D721Med (cell line): Measurements from ENCODE around the gene ETAA1.

Experiments
- DNase-seq: peaks from one replicate; pipeline ENCODE4 v3.0.0; 2011; ENCODE audit warnings: low spot score; ENCODE audit not compliant: insufficient read length
- FAIRE-seq: peaks from 2 replicates; lab custom pipeline; 2011; peaks lifted over from hg19 to GRCh38; lab: Jason Lieb, UNC
- CTCF ChIP-seq: IDR thresholded peaks from 2 replicates; pipeline ENCODE4 v1.5.1; 2012; ENCODE audit warnings: mild to moderate bottlenecking, control low read depth; ENCODE audit not compliant: insufficient read depth; ENCODE audit errors: missing control alignments

ETAA1 gene

DNA sequence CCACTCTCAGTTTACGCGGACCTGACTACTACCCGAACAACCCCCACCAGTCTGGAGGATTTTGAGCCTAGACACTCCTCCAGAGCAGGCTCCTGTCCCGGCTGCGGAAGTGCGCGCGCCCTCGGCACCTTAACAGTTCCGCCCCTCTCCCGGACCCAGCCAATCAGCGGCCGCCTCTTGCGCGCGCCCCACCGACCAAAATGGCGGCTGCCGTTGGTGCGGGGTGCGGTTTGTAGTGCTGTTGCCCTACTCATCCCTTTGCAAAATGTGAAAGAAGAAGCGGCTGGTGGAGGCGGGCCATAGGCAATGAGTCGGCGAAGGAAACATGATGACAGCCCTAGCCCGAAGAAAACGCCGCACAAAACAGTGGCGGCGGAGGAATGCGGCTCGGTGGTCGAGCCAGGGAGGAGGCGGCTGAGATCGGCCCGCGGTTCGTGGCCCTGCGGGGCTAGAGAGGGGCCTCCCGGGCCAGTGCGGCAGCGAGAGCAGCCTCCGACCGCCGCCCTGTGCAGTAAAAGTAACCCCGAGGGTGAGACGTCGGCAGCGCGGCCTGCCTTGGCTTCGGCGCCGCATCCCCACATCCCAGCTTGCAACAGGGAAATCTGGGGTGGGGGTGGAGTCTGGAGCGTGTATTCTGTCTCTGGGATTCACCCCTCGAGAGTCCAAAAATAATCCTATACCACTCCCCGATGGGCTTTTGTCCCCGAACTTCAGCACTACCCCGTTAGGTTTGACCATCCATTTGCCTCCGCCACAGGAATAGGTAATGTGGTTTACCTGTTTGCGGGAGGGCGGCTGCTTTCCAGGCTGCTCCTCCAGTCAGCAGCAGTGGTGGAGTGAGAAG is at the start of gene ETAA1:
Gene ETAA1 (plus strand): TSS at position 191 of the 844 bp plus-strand sequence. CDS start 116 bp downstream, at position 307.
- no peak for FAIRE-seq

GRCh38 chr2:67366832-67367412 is 30.2 kb upstream of the ETAA1 start:
- FAIRE-seq (no peak), DNase-seq (no peak)
- no peak for TF ChIP-seq CTCF

More for the DNA sequence above, at the start of gene ETAA1:
- peak; percentile 74 for DNase-seq
- TF ChIP-seq CTCF, result no peak

- no peak for TF ChIP-seq CTCF
- FAIRE-seq (no peak), DNase-seq (no peak)
Observed at GRCh38 chr2:67374481-67374880, 22.7 kb upstream of the ETAA1 start.

DNA sequence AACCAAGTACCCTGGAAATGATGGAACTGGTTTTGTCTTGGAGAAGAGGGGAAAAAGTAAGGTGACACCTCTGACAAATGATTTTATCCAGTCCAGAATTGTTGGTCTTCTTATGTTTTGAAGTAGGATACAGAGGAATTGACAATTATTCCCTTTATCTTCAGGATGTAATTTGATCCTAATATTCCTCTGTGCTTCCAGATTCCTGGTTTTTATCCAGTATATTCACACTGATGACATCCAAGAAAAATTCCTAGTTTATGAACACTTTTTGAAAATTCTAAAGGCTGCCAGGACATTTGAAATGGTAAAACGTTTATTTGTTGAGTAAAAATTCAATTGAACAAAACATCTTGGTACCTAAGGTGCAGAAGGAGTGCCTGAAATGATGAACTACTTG is 22.2 kb upstream of the ETAA1 start:
- TF ChIP-seq CTCF, result no peak
- FAIRE-seq, result no peak
- DNase-seq, result no peak

DNA sequence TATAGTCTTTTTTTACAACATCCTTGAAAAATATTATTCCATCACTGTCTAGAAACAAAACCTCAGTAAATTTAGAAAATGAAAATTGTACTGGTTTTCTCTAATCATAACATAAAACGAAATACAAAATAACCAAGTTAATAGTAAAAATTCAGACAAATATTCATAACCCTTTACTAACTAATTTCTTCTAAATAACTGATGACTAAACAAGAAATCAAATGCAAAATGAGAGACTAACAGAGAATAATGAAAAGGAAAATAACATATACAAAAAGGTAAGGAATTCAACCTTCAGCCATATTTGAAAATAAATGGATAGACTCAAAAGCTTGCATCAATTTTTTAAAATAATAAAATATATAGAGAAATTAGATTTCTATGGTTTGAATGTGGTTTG is 18.6 kb upstream of the ETAA1 start:
- no peak for DNase-seq
- no peak for TF ChIP-seq CTCF
- FAIRE-seq, result no peak

GRCh38 chr2:67379048-67379447 is 18.1 kb upstream of the ETAA1 start:
- FAIRE-seq, result no peak
- no peak for TF ChIP-seq CTCF
- DNase-seq, result no peak
